Measurements from ENCODE around the gene ITPK1. TPM values are rescaled to one million over a fixed set of nuclear protein-coding genes. Genes with fewer than 3 reads are reported as not detected.

Gene ITPK1
- total RNA-seq, 1 experiment from 2014 or later, result 66.2 TPM

DNA sequence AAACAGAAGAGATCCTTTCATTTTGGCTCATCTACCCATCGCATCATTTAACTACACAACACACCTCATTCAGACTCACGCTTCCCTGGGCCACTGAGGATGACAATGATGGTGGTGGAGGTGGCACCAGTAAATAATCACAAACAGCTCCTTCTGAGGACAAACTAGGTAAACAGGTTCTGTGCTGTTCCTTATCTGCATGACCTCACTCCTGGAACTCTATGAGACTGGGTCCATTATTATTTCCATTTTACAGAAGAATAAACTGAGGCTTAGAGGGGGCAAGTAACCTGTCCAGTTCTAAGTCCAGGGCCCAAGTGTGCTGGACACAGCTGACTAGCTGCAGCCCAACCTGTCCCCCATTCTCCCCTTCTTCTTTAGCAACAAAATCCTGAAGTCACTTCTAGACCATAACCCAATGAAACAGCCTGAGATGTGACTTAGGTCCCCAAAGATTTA is 50.4 kb downstream of the ITPK1 start:
- intact Hi-C loops (cut with micrococcal nuclease), result no loop called here
- Histone ChIP-seq H3K9ac (ENCODE audit: low read length) (no peak overlapping the region), H3K79me2 (ENCODE audit: low read length) (no peaks in the 10 kb centered on the region), H3F3A (ENCODE audit: low read length, unreplicated experiment) (no peaks in the 10 kb centered on the region), H3K4me1 (ENCODE audit: insufficient read depth, low read length) (no peaks in the 10 kb centered on the region), H3K9me2 (replicated peaks; ENCODE audit: low read length) (no peaks in the 10 kb centered on the region), H2AFZ (ENCODE audit: low read length) (no peak overlapping the region), H3K4me2 (ENCODE audit: low read length) (no peak overlapping the region), H3K4me3 (ENCODE audit: low read length) (no peak overlapping the region), H3K27ac (ENCODE audit: low read length) (no peak overlapping the region), H4K20me1 (ENCODE audit: low read length) (no peaks in the 10 kb centered on the region), H3K9me3 (ENCODE audit: low read length) (no peaks in the 10 kb centered on the region), H3K27me3 (ENCODE audit: low read length) (no peaks in the 10 kb centered on the region), H3K36me3 (ENCODE audit: low read depth, low read length) (no peaks in the 10 kb centered on the region)
- POLR2A ChIA-PET (ENCODE audit: unreplicated experiment), result no interaction called here
- DNase-seq, result peak; percentile 12
- TF ChIP-seq, protein P1, sequence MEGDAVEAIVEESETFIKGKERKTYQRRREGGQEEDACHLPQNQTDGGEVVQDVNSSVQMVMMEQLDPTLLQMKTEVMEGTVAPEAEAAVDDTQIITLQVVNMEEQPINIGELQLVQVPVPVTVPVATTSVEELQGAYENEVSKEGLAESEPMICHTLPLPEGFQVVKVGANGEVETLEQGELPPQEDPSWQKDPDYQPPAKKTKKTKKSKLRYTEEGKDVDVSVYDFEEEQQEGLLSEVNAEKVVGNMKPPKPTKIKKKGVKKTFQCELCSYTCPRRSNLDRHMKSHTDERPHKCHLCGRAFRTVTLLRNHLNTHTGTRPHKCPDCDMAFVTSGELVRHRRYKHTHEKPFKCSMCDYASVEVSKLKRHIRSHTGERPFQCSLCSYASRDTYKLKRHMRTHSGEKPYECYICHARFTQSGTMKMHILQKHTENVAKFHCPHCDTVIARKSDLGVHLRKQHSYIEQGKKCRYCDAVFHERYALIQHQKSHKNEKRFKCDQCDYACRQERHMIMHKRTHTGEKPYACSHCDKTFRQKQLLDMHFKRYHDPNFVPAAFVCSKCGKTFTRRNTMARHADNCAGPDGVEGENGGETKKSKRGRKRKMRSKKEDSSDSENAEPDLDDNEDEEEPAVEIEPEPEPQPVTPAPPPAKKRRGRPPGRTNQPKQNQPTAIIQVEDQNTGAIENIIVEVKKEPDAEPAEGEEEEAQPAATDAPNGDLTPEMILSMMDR (conservative IDR thresholded peaks at IDR 0.05; ENCODE audit: low read depth, low read length), result no peak
- TF ChIP-seq EZH2phosphoT487 (IDR thresholded peaks at IDR 0.05; ENCODE audit: borderline replicate concordance, low read length) (no peak), EZH2 (IDR thresholded peaks at IDR 0.05; ENCODE audit: low read length, unreplicated experiment) (no peak)
- ATAC-seq, result peak; percentile 13; the same call in 1 of the 2 replicates
- BruUV-seq (replicated peaks), result no TSS peak
- CTCF ChIA-PET, result no interaction called here

DNA sequence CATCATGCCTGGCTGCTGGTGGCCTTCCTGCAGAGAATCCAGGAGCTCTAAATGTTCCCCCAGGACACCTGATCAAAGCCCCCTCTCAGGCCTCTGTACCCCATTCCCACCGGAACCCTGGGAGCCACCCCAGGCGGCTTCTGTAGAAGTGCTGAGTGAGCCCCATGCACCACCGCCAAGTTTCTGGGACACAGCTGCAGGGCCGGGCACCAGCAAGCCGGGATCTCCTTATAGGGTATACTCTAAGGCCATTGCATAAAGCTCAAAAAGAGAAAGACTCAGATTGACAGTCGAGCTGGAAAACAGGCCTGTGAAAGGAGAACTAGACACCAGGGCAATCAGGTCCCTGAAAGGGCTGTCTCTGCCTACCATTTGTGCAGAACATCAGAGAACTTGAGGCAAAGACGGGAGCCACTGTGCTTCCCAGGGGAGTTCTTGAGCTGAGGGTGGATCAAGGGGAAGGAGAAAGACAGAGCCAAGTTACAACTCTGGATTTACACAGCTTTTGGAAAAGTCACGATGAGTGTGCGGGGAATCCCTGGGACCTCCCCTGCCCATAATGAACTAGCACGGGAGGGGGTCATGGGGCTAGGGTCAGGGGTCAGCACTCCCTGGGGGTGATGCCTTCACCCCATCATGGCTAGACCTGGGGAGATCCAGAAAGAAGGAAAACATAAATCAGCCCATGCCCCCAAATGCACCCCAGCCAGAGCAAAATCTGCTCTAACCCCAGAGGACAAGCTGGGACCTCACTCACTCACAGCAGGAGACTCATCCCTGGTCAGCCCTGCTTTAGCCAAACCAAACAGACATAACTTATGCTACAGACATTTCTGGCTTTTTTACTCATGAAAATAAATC is 51.1 kb downstream of the ITPK1 start:
- Histone ChIP-seq H3K27me3 (ENCODE audit: low read length) (no peaks in the 10 kb centered on the region), H3K9me3 (ENCODE audit: low read length) (no peaks in the 10 kb centered on the region), H3K4me3 (ENCODE audit: low read length) (no peak overlapping the region), H3K9ac (ENCODE audit: low read length) (no peak overlapping the region), H4K20me1 (ENCODE audit: low read length) (no peaks in the 10 kb centered on the region), H3K79me2 (ENCODE audit: low read length) (no peaks in the 10 kb centered on the region), H3K4me2 (ENCODE audit: low read length) (no peak overlapping the region), H3K36me3 (ENCODE audit: low read depth, low read length) (no peaks in the 10 kb centered on the region), H3K27ac (ENCODE audit: low read length) (no peak overlapping the region), H3F3A (ENCODE audit: low read length, unreplicated experiment) (no peaks in the 10 kb centered on the region), H3K4me1 (ENCODE audit: insufficient read depth, low read length) (no peaks in the 10 kb centered on the region), H3K9me2 (replicated peaks; ENCODE audit: low read length) (no peaks in the 10 kb centered on the region), H2AFZ (ENCODE audit: low read length) (no peak overlapping the region)
- DNase-seq (no peak), ATAC-seq (peak; percentile 22; the same call in 1 of the 2 replicates)
- TF ChIP-seq, protein P1 (conservative IDR thresholded peaks at IDR 0.05; ENCODE audit: low read depth, low read length), result no peak
- TF ChIP-seq EZH2phosphoT487 (IDR thresholded peaks at IDR 0.05; ENCODE audit: borderline replicate concordance, low read length), result no peak
- no peak for TF ChIP-seq EZH2 (IDR thresholded peaks at IDR 0.05; ENCODE audit: low read length, unreplicated experiment)
- intact Hi-C loops (cut with micrococcal nuclease), result no loop called here
- ChIA-PET CTCF (no interaction called here), POLR2A (ENCODE audit: unreplicated experiment) (no interaction called here)
- BruUV-seq (replicated peaks), result no TSS peak

DNA sequence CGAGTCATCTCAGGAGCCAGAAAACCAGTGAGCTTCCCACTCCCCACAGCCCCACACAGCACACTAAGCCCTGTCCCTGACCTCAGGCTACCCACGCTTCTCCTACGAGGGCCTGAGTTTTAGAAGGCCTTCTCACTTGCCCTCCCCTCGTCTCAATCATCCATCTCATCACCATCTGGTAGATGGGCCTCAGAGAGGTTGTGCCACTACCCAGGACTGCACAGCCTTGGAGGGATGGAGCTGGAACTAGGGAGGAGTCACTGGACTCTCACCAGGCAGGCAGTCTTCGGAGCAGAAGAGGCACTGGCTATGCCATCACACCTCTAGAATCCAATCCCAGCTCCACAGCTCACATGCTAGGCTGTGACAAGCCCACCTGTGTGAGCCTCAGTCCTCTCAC is 52.3 kb downstream of the ITPK1 start:
- Histone ChIP-seq H3K27ac (ENCODE audit: low read length) (no peak overlapping the region), H3K9me3 (ENCODE audit: low read length) (no peaks in the 10 kb centered on the region), H3K9ac (ENCODE audit: low read length) (no peak overlapping the region), H3K4me3 (ENCODE audit: low read length) (no peak overlapping the region), H3K9me2 (replicated peaks; ENCODE audit: low read length) (no peaks in the 10 kb centered on the region), H3K27me3 (ENCODE audit: low read length) (no peaks in the 10 kb centered on the region), H2AFZ (ENCODE audit: low read length) (no peak overlapping the region), H3K4me2 (ENCODE audit: low read length) (no peak overlapping the region), H3K36me3 (ENCODE audit: low read depth, low read length) (no peaks in the 10 kb centered on the region), H4K20me1 (ENCODE audit: low read length) (no peaks in the 10 kb centered on the region), H3K4me1 (ENCODE audit: insufficient read depth, low read length) (no peaks in the 10 kb centered on the region), H3F3A (ENCODE audit: low read length, unreplicated experiment) (no peaks in the 10 kb centered on the region), H3K79me2 (ENCODE audit: low read length) (no peaks in the 10 kb centered on the region)
- no TSS peak for BruUV-seq (replicated peaks)
- ChIA-PET CTCF (no interaction called here), POLR2A (ENCODE audit: unreplicated experiment) (no interaction called here)
- intact Hi-C loops (cut with micrococcal nuclease), result no loop called here
- no peak for TF ChIP-seq EZH2 (IDR thresholded peaks at IDR 0.05; ENCODE audit: low read length, unreplicated experiment)
- TF ChIP-seq, protein P1 (conservative IDR thresholded peaks at IDR 0.05; ENCODE audit: low read depth, low read length), result no peak
- TF ChIP-seq EZH2phosphoT487 (IDR thresholded peaks at IDR 0.05; ENCODE audit: borderline replicate concordance, low read length), result no peak
- DNase-seq (no peak), ATAC-seq (no peak)

Data from PC-3 (cell line).